Transverse colon (tissue), 4 donors: ENCODE data around the gene SLC36A2.

Source experiments
- POLR2AphosphoS5 ChIP-seq, 3 donors: sonication (generic); formaldehyde crosslinking; IDR thresholded peaks; one replicate each; pipeline ENCODE4 v1.6.1; 2016; ENCODE audit warnings: antibody characterized with exemption in 3 of 3
- TF ChIP-seq, protein P1 (sequence below), 5 experiments: fragments of 200-600 bp in 3 of 5; fragments of 450-650 bp in 2 of 5; sonication (generic) in 3 of 5; IDR thresholded peaks; 1 replicate in 2 of 5; 2 replicates in 3 of 5; pipeline ENCODE4 v1.5.1; 2016 to 2017; ENCODE audit warnings: antibody characterized with exemption in 5 of 5, inconsistent platforms in 3 of 5, mild to moderate bottlenecking in 2 of 5, moderate library complexity in 1 of 5

GRCh38 chr5:151296478-151296830, 50.9 kb downstream of the SLC36A2 start:
- TF ChIP-seq POLR2AphosphoS5 (IDR thresholded peaks at IDR 0.05): no peak
- TF ChIP-seq, protein P1, sequence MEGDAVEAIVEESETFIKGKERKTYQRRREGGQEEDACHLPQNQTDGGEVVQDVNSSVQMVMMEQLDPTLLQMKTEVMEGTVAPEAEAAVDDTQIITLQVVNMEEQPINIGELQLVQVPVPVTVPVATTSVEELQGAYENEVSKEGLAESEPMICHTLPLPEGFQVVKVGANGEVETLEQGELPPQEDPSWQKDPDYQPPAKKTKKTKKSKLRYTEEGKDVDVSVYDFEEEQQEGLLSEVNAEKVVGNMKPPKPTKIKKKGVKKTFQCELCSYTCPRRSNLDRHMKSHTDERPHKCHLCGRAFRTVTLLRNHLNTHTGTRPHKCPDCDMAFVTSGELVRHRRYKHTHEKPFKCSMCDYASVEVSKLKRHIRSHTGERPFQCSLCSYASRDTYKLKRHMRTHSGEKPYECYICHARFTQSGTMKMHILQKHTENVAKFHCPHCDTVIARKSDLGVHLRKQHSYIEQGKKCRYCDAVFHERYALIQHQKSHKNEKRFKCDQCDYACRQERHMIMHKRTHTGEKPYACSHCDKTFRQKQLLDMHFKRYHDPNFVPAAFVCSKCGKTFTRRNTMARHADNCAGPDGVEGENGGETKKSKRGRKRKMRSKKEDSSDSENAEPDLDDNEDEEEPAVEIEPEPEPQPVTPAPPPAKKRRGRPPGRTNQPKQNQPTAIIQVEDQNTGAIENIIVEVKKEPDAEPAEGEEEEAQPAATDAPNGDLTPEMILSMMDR (IDR thresholded peaks at IDR 0.05): no peak
